Measurements from ENCODE around the gene TSC22D1.

Gene TSC22D1

GRCh38 chr13:44449999-44450821, 125.9 kb downstream of the TSC22D1 start:
- no peak for DNase-seq

- no peak for DNase-seq
Measured at GRCh38 chr13:44448875-44449274, 127.3 kb downstream of the TSC22D1 start.

- DNase-seq: no peak
Measured at GRCh38 chr13:44448373-44448772, 127.8 kb downstream of the TSC22D1 start.

- DNase-seq: no peak
Measured at GRCh38 chr13:44447783-44448321, 128.3 kb downstream of the TSC22D1 start.

GRCh38 chr13:44440046-44440608, 136.0 kb downstream of the TSC22D1 start:
- DNase-seq: peak; percentile 43

- DNase-seq: peak; percentile 62
Measured at GRCh38 chr13:44439452-44440024, 136.6 kb downstream of the TSC22D1 start.

GRCh38 chr13:44438234-44438579, 137.9 kb downstream of the TSC22D1 start:
- DNase-seq: no peak

- DNase-seq: peak; percentile 83
Measured at GRCh38 chr13:44437356-44438233, 138.5 kb downstream of the TSC22D1 start.

- DNase-seq: peak; percentile 90
Measured at GRCh38 chr13:44436589-44437337, 139.4 kb downstream of the TSC22D1 start.

GRCh38 chr13:44435919-44436510, 140.1 kb downstream of the TSC22D1 start:
- DNase-seq: no peak

GRCh38 chr13:44435142-44435918, 140.8 kb downstream of the TSC22D1 start:
- peak; percentile 99 for DNase-seq

GRCh38 chr13:44434766-44435141, 141.4 kb downstream of the TSC22D1 start:
- DNase-seq: no peak

- no peak for DNase-seq
Measured at GRCh38 chr13:44433863-44434765, 142.0 kb downstream of the TSC22D1 start.

- DNase-seq: peak; percentile 26
Measured at GRCh38 chr13:44432650-44433049, 143.5 kb downstream of the TSC22D1 start.

GRCh38 chr13:44431150-44431549, 145.0 kb downstream of the TSC22D1 start:
- no peak for DNase-seq

- DNase-seq: peak; percentile 25
Measured at GRCh38 chr13:44429311-44429710, 146.8 kb downstream of the TSC22D1 start.

- DNase-seq: no peak
Measured at GRCh38 chr13:44426461-44426860, 149.7 kb downstream of the TSC22D1 start.

GRCh38 chr13:44425815-44426078, 150.4 kb downstream of the TSC22D1 start:
- no peak for DNase-seq

- peak; percentile 49 for DNase-seq
Measured at GRCh38 chr13:44425041-44425814, 150.9 kb downstream of the TSC22D1 start.

Measured in hematopoietic multipotent progenitor cell treated with erythropoietin and hydrocortisone succinate and interleukin-3 and kit ligand, for 6 days (in vitro differentiated cells).